Upper lobe of right lung (tissue), 1 donor: ENCODE results near the gene ZBTB18. TPM values are rescaled to one million over a fixed set of nuclear protein-coding genes. Genes with fewer than 3 reads are reported as not detected.
"Not testable (repeated sequence)": the region's sequence is repeated elsewhere in the genome, so short reads cannot be mapped to it uniquely, and the experiment has no call there.

Experiments
- ATAC-seq: fragments of 200-7000 bp; cut with Tn5 transposase; one replicate; pipeline ENCODE4 v1.9.1; 2020; ENCODE audit warnings: mild to moderate bottlenecking, moderate library complexity
- DNase-seq: peaks from one replicate; pipeline ENCODE4 v3.0.0-alpha.2; 2020
- H3K27ac ChIP-seq: fragments of 200-600 bp; one replicate; pipeline ENCODE4 v1.8.0; 2022
- H3K27me3 ChIP-seq: fragments of 200-600 bp; one replicate; pipeline ENCODE4 v1.8.0; 2022; ENCODE audit warnings: mild to moderate bottlenecking
- H3K36me3 ChIP-seq: fragments of 200-600 bp; one replicate; pipeline ENCODE4 v1.8.0; 2022
- H3K4me1 ChIP-seq: fragments of 200-600 bp; one replicate; pipeline ENCODE4 v1.8.0; 2022
- H3K4me3 ChIP-seq: fragments of 200-600 bp; one replicate; pipeline ENCODE4 v1.8.0; 2022; ENCODE audit warnings: mild to moderate bottlenecking
- H3K9me3 ChIP-seq: fragments of 200-600 bp; one replicate; pipeline ENCODE4 v1.8.0; 2022
- intact Hi-C: fragments of 100-400 bp; cut with DNase I; formaldehyde crosslinking; loops from one replicate; pipeline ENCODE4 v1.11.0; 2022
- total RNA-seq: library from RNA; stranded (reverse); fragmentation: NEBNext Ultra II Directional; extraction: Animal tissue kit (Norgen Biotek cat#: 25700); gene quantifications from one replicate; pipeline ENCODE4 v1.2.1, GENCODE V29; 2021
- TF ChIP-seq, protein P1 (sequence below): fragments of 200-600 bp; IDR thresholded peaks from one replicate; pipeline ENCODE4 v1.8.0; 2022; ENCODE audit warnings: antibody characterized with exemption
- donor health status: DM: no; HTN: yes; CAD: no; lungs with severe emphysema.

ZBTB18 gene
- total RNA-seq, 1 donor from 2014 or later, result 21.7 TPM

DNA sequence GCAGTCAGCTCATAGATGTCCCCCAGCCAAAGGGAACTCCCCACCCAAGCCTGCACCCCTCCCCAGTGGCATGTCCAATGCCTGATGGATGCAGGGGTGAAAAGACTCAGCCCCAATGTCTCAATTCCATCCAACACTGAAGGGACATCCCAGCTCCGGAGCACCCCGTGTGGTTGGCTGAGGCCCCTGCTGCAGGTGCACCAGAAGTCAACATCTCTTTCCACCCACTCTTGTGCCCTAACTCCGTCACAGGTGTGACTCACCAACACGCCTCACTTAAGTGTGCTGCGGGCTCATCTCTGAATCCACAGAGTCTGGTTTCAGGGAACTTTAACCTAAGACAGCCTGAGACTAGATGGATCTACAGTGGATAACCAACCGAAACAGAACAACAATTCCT, 40.9 kb upstream of the ZBTB18 start:
- ATAC-seq (no peak), DNase-seq (no peak)
- intact Hi-C loops, result no loop called here
- peaks cover 4% of the 10 kb centered on the region for H3K27me3 ChIP-seq
- H3K9me3 ChIP-seq, result no peaks in the 10 kb centered on the region
- no peaks in the 10 kb centered on the region for H3K36me3 ChIP-seq
- no peak overlapping the region for H3K27ac ChIP-seq
- H3K4me1 ChIP-seq, result no peaks in the 10 kb centered on the region
- no peak overlapping the region for H3K4me3 ChIP-seq
- TF ChIP-seq, protein P1, sequence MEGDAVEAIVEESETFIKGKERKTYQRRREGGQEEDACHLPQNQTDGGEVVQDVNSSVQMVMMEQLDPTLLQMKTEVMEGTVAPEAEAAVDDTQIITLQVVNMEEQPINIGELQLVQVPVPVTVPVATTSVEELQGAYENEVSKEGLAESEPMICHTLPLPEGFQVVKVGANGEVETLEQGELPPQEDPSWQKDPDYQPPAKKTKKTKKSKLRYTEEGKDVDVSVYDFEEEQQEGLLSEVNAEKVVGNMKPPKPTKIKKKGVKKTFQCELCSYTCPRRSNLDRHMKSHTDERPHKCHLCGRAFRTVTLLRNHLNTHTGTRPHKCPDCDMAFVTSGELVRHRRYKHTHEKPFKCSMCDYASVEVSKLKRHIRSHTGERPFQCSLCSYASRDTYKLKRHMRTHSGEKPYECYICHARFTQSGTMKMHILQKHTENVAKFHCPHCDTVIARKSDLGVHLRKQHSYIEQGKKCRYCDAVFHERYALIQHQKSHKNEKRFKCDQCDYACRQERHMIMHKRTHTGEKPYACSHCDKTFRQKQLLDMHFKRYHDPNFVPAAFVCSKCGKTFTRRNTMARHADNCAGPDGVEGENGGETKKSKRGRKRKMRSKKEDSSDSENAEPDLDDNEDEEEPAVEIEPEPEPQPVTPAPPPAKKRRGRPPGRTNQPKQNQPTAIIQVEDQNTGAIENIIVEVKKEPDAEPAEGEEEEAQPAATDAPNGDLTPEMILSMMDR, result no peak

DNA sequence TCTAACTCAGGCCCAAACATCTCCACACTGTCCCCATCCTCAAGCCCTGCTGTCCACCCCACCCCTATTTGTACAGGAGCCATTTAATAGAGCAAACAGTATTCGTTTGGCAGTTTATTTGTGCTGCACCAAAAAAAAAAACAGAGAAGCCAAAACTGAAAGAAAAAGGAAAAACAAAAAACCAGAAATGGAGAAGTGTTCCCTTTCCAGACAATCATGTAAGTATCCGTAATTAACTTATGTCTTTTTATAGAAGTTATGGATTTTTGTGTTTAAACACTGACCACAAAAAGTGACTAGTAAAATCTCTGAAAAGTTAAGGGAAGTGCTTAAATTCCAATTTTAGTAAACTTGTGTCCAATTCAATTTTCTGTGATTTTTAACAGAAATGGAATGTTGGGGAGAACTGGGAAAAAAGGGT, 40.4 kb upstream of the ZBTB18 start:
- Histone ChIP-seq H3K9me3 (no peaks in the 10 kb centered on the region), H3K4me1 (no peaks in the 10 kb centered on the region), H3K4me3 (no peak overlapping the region), H3K36me3 (no peaks in the 10 kb centered on the region), H3K27me3 (peaks cover 4% of the 10 kb centered on the region), H3K27ac (no peak overlapping the region)
- intact Hi-C loops, result no loop called here
- TF ChIP-seq, protein P1, result no peak
- no peak for ATAC-seq
- DNase-seq, result no peak

DNA sequence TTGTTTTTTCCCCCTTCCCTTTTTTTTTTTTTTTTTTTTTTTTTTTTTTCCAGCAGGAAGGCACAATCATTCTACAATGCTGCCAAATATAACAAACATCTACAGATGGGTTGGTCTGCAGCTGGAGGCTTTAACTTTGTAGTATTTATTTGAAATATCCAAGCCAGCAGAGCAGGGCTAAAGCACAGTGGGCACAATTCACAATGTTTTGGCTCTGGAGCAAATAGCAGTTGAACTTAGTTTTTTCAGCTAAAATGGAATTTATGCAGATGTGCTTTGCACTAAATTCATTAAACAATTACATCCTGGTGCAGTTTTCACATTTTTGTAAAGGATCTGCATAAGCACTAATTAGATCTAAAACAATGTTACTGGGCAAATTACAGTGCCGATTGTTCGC, 39.8 kb upstream of the ZBTB18 start:
- Histone ChIP-seq H3K27ac (no peak overlapping the region), H3K36me3 (no peaks in the 10 kb centered on the region), H3K4me3 (no peak overlapping the region), H3K9me3 (no peaks in the 10 kb centered on the region), H3K27me3 (peaks cover 4% of the 10 kb centered on the region), H3K4me1 (no peaks in the 10 kb centered on the region)
- intact Hi-C loops, result no loop called here
- DNase-seq (no peak), ATAC-seq (no peak)
- TF ChIP-seq, protein P1, result no peak

DNA sequence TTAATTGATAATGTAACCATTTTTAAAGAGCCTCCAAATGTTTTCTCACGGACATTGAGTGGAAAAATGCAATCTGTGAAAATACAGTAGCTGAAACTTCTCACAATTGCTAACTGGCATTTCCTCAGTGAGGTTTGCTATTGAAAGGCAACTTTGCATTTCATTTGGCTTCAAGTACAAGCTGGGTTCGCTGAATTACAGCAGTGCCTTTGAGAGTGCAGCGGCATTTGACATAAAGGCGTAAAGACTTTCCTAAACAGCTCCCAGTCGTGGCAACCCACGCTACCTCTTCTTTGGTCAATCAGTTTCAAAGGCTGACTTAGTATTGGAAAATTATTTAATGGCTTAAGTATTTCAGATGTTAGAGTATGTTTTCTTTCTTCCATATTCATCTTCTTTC, 39.3 kb upstream of the ZBTB18 start:
- Histone ChIP-seq H3K4me3 (no peak overlapping the region), H3K36me3 (no peaks in the 10 kb centered on the region), H3K27ac (no peak overlapping the region), H3K9me3 (no peaks in the 10 kb centered on the region), H3K4me1 (no peaks in the 10 kb centered on the region), H3K27me3 (peaks cover 4% of the 10 kb centered on the region)
- DNase-seq (no peak), ATAC-seq (no peak)
- TF ChIP-seq, protein P1, result no peak
- intact Hi-C loops, result no loop called here

DNA sequence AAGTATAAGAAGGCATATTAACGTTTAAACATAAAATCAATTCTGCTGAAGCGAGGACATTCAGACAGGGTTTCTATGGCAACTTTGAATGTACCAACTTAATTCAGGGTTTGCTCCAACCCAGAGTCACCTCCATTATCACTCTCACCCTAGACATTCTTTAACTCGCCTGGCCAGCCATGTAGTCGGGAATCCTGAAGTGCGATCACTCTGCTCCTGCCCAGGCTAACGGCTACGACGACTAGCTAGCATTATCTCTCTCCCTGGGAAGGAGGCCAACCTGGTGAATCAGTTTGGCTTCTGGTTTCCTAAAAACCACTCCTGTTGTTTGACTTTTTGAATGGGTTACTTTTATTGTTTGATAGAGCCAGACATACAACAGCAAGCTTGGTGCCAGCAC, 38.9 kb upstream of the ZBTB18 start:
- peaks cover 4% of the 10 kb centered on the region for H3K27me3 ChIP-seq
- TF ChIP-seq, protein P1, result no peak
- no peaks in the 10 kb centered on the region for H3K4me1 ChIP-seq
- no peak overlapping the region for H3K27ac ChIP-seq
- DNase-seq (no peak), ATAC-seq (no peak)
- no peaks in the 10 kb centered on the region for H3K36me3 ChIP-seq
- intact Hi-C loops, result no loop called here
- H3K4me3 ChIP-seq, result no peak overlapping the region
- H3K9me3 ChIP-seq, result no peaks in the 10 kb centered on the region

DNA sequence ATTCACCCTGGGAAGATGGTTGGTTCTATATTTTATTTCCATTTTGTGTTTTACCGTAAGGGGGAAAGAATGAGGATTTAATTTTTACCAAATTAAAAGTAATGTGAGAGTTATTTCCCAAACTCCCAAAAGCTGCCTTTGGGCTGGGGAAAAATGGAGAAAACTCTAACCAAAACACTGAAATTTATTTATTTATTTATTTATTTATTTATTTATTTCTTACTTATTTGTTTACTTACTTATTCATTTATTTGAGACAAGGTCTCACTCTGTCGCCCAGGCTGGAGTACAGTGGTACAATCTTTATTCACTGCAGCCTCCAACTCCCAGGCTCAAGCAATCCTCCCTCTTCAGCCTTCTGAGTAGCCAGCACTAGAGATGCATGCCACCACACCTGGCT, 38.0 kb upstream of the ZBTB18 start:
- ATAC-seq (no peak), DNase-seq (no peak)
- intact Hi-C loops, result no loop called here
- Histone ChIP-seq H3K27ac (no peak overlapping the region), H3K9me3 (no peaks in the 10 kb centered on the region), H3K36me3 (no peaks in the 10 kb centered on the region), H3K4me3 (no peak overlapping the region), H3K4me1 (no peaks in the 10 kb centered on the region), H3K27me3 (peaks cover 4% of the 10 kb centered on the region)
- TF ChIP-seq, protein P1, result no peak

DNA sequence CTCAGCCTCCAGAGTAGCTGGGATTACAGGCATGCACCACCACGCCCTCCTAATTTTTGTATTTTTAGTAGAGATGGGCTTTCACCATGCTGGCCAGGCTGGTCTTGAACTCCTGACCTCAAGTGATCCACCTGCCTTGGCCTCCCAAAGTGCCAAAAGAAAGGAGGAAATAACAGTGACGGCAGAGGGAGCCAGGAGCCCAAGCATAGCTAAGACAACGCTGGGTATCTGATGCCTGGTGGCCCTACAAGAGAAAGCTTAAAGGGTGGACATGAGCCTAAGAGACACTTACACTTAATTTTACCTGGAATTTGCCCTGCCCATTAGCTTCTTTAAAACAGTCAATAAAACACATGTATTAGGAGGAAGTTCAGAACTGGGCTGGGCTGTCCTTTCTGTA, 36.2 kb upstream of the ZBTB18 start:
- H3K27ac ChIP-seq, H3K9me3 ChIP-seq, intact Hi-C loops, H3K27me3 ChIP-seq, DNase-seq, H3K4me3 ChIP-seq, H3K36me3 ChIP-seq, H3K4me1 ChIP-seq: not testable (repeated sequence)
- ATAC-seq, result peak; percentile 57
